Measurements from ENCODE around the gene TTPAL.

Gene TTPAL

GRCh38 chr20:44475694-44476560 is at the start of gene TTPAL:
Gene TTPAL (plus strand): TSS chr20:44475874. CDS start chr20:44480000, 4,126 bp downstream.
- DNase-seq, result peak; percentile 62

- DNase-seq, result no peak
Observed at GRCh38 chr20:44425923-44426322, 49.8 kb upstream of the TTPAL start.

- no peak for DNase-seq
Observed at GRCh38 chr20:44426879-44427790, 48.5 kb upstream of the TTPAL start.

- no peak for DNase-seq
Observed at GRCh38 chr20:44427804-44428173, 47.9 kb upstream of the TTPAL start.

GRCh38 chr20:44428174-44429016 is 47.3 kb upstream of the TTPAL start:
- no peak for DNase-seq

- no peak for DNase-seq
Observed at GRCh38 chr20:44429017-44429339, 46.7 kb upstream of the TTPAL start.

- DNase-seq, result no peak
Observed at GRCh38 chr20:44429419-44430269, 46.0 kb upstream of the TTPAL start.

GRCh38 chr20:44430270-44431065 is 45.2 kb upstream of the TTPAL start:
- no peak for DNase-seq

- no peak for DNase-seq
Observed at GRCh38 chr20:44431118-44431501, 44.6 kb upstream of the TTPAL start.

- no peak for DNase-seq
Observed at GRCh38 chr20:44431502-44432234, 44.0 kb upstream of the TTPAL start.

- DNase-seq, result no peak
Observed at GRCh38 chr20:44432618-44433577, 42.8 kb upstream of the TTPAL start.

- DNase-seq, result no peak
Observed at GRCh38 chr20:44433751-44434538, 41.7 kb upstream of the TTPAL start.

GRCh38 chr20:44435630-44436335 is 39.9 kb upstream of the TTPAL start:
- DNase-seq, result no peak

- DNase-seq, result no peak
Observed at GRCh38 chr20:44436393-44436792, 39.3 kb upstream of the TTPAL start.

- DNase-seq, result no peak
Observed at GRCh38 chr20:44437497-44437896, 38.2 kb upstream of the TTPAL start.

GRCh38 chr20:44438782-44439181 is 36.9 kb upstream of the TTPAL start:
- no peak for DNase-seq

- DNase-seq, result no peak
Observed at GRCh38 chr20:44439318-44439717, 36.4 kb upstream of the TTPAL start.
